Spleen (tissue), 11 donors: ENCODE measurements around the gene DLG2. TPM values are rescaled to one million over a fixed set of nuclear protein-coding genes. Genes with fewer than 3 reads are reported as not detected.

Source experiments
- DNase-seq: peaks from one replicate; pipeline ENCODE4 v3.0.0-alpha.2; 2020
- H3K27ac ChIP-seq, 8 donors: fragments of 200-600 bp; sonication (generic) in 7 of 8; 1 replicate in 4 of 8; 2 replicates in 4 of 8; pipeline versions ENCODE4 v1.5.0 to v1.8.0; 2016 to 2021; ENCODE audit warnings: inconsistent platforms in 4 of 8, mild to moderate bottlenecking in 4 of 8, moderate library complexity in 1 of 8
- H3K27me3 ChIP-seq, 7 donors: fragments of 200-600 bp; sonication (generic) in 6 of 7; replicated peaks in 1 of 7; 1 replicate in 4 of 7; 2 replicates in 3 of 7; pipeline versions ENCODE4 v1.5.0 to v1.8.0; 2016 to 2021; ENCODE audit warnings: inconsistent platforms in 3 of 7, mild to moderate bottlenecking in 1 of 7
- H3K36me3 ChIP-seq, 6 donors: fragments of 200-600 bp; sonication (generic) in 5 of 6; 1 replicate in 4 of 6; 2 replicates in 2 of 6; pipeline versions ENCODE4 v1.5.0 to v1.8.0; 2016 to 2021; ENCODE audit warnings: inconsistent platforms in 2 of 6
- H3K4me1 ChIP-seq, 6 donors: fragments of 200-600 bp; sonication (generic) in 5 of 6; 1 replicate in 3 of 6; 2 replicates in 3 of 6; pipeline versions ENCODE4 v1.5.0 to v1.8.0; 2016 to 2021; ENCODE audit warnings: inconsistent platforms in 3 of 6
- H3K4me3 ChIP-seq, 8 donors: fragments of 200-600 bp; sonication (generic) in 7 of 8; 1 replicate in 4 of 8; 2 replicates in 4 of 8; pipeline versions ENCODE4 v1.5.0 to v1.8.0; 2016 to 2021; ENCODE audit warnings: inconsistent platforms in 4 of 8, mild to moderate bottlenecking in 4 of 8, moderate library complexity in 2 of 8
- H3K9me3 ChIP-seq, 8 donors: fragments of 200-600 bp; sonication (generic) in 7 of 8; 1 replicate in 4 of 8; 2 replicates in 4 of 8; pipeline versions ENCODE4 v1.5.0 to v1.8.0; 2016 to 2021; ENCODE audit warnings: inconsistent platforms in 4 of 8
- CTCF ChIP-seq, 11 experiments: fragments of 200-600 bp in 7 of 11; fragments of 450-650 bp in 4 of 11; sonication (generic) in 4 of 11; IDR thresholded peaks in 8 of 11; conservative IDR thresholded peaks in 3 of 11; 1 replicate in 7 of 11; 2 replicates in 4 of 11; pipeline versions ENCODE4 v1.4.0 to v1.8.0; 2016 to 2021; ENCODE audit warnings: antibody characterized with exemption in 11 of 11, inconsistent platforms in 4 of 11, mild to moderate bottlenecking in 1 of 11
- POLR2A ChIP-seq, 3 donors: fragments of 450-650 bp; IDR thresholded peaks; one replicate each; pipeline ENCODE4 v1.5.1; 2017; ENCODE audit warnings: antibody characterized with exemption in 3 of 3, mild to moderate bottlenecking in 1 of 3
- POLR2AphosphoS5 ChIP-seq, 3 donors: sonication (generic); formaldehyde crosslinking; IDR thresholded peaks; one replicate each; pipeline ENCODE4 v1.5.1; 2017; ENCODE audit warnings: antibody characterized with exemption in 3 of 3
- WGBS, 5 donors: extraction: QIAGEN DNeasy Blood & Tissue Kit in 3 of 5; methylation state at CpG; one replicate each; pipeline versions ENCODE4 v1.1.5 to v1.1.7; 2013 to 2018; 5-methylcytosine and 5-hydroxymethylcytosine counted together
- intact Hi-C: fragments of 100-400 bp; cut with DNase I; formaldehyde crosslinking; loops from one replicate; pipeline ENCODE4 v1.15.0; 2023; ENCODE audit warnings: low total_unique reads
- polyA plus RNA-seq, 3 donors: library from polyadenylated mRNA; stranded (reverse); fragments of 200-250 nt; gene quantifications; one replicate each; pipeline ENCODE4 v1.2.1, GENCODE V29; 2013
- total RNA-seq, 7 donors: library from RNA; depleted of rRNA in 3 of 7; stranded (reverse); fragments of >200 nt in 3 of 7; fragmentation: NEBNext Ultra II Directional in 4 of 7; extraction: Animal tissue kit (Norgen Biotek cat#: 25700) in 4 of 7; gene quantifications; one replicate each; pipeline versions ENCODE4 v1.1.0 to v1.2.1, GENCODE V29; 2016 to 2021
- donor health status: healthy with polysubstance abuse.
- donor health status: DM: no; HTN: no; CAD: no; lungs with moderate emphysema.
- donor health status: DM: no; HTN: no; CAD: no.
- donor health status: Bipolar disorder and iron deficiency.
- donor health status: healthy.
- donor health status: DM: no; HTN: no; CAD: no.
- donor health status: DM: yes; HTN: yes; CAD: no.

Gene DLG2
- total and polyA plus RNA-seq, 10 donors, result 0.43 to 12.7 (median 7.9) TPM

GRCh38 chr11:84496122-84496521 lies 1131.0 kb downstream of the DLG2 start:
- no peak overlapping the region for H3K27ac ChIP-seq
- no peaks in the 10 kb centered on the region for H3K4me1 ChIP-seq
- no peak overlapping the region for H3K4me3 ChIP-seq
- WGBS, 5 donors, result 71 to 82% (median 76%) methylated on average over 2 of the region's 2 CpGs
- intact Hi-C loops, result no loop called here
- no peaks in the 10 kb centered on the region for H3K9me3 ChIP-seq
- TF ChIP-seq CTCF (IDR thresholded peaks at IDR 0.05 in 8 of 11, conservative IDR thresholded peaks at IDR 0.05 in 3 of 11) (no peak), POLR2A (IDR thresholded peaks at IDR 0.05) (no peak), POLR2AphosphoS5 (IDR thresholded peaks at IDR 0.05) (no peak)
- no peaks in the 10 kb centered on the region for H3K36me3 ChIP-seq
- H3K27me3 ChIP-seq, result no peaks in the 10 kb centered on the region
- no peak for DNase-seq

GRCh38 chr11:84480131-84480530 lies 1147.0 kb downstream of the DLG2 start:
- Histone ChIP-seq H3K27me3 (no peaks in the 10 kb centered on the region), H3K27ac (no peak overlapping the region), H3K36me3 (no peaks in the 10 kb centered on the region), H3K9me3 (no peaks in the 10 kb centered on the region), H3K4me1 (no peaks in the 10 kb centered on the region), H3K4me3 (no peak overlapping the region)
- DNase-seq, result no peak
- TF ChIP-seq CTCF (IDR thresholded peaks at IDR 0.05 in 8 of 11, conservative IDR thresholded peaks at IDR 0.05 in 3 of 11) (no peak), POLR2A (IDR thresholded peaks at IDR 0.05) (no peak), POLR2AphosphoS5 (IDR thresholded peaks at IDR 0.05) (no peak)
- 60 to 73% (median 66%) methylated on average over 4 of the region's 4 CpGs for WGBS, 5 donors
- intact Hi-C loops, result no loop called here

GRCh38 chr11:84476581-84476980 lies 1150.6 kb downstream of the DLG2 start:
- Histone ChIP-seq H3K9me3 (no peaks in the 10 kb centered on the region), H3K36me3 (no peaks in the 10 kb centered on the region), H3K27me3 (no peaks in the 10 kb centered on the region), H3K4me3 (no peak overlapping the region), H3K27ac (no peak overlapping the region), H3K4me1 (no peaks in the 10 kb centered on the region)
- DNase-seq, result no peak
- intact Hi-C loops, result no loop called here
- TF ChIP-seq CTCF (IDR thresholded peaks at IDR 0.05 in 8 of 11, conservative IDR thresholded peaks at IDR 0.05 in 3 of 11) (no peak), POLR2AphosphoS5 (IDR thresholded peaks at IDR 0.05) (no peak), POLR2A (IDR thresholded peaks at IDR 0.05) (no peak)

- Histone ChIP-seq H3K27me3 (no peaks in the 10 kb centered on the region), H3K36me3 (no peaks in the 10 kb centered on the region), H3K4me1 (no peaks in the 10 kb centered on the region), H3K9me3 (no peaks in the 10 kb centered on the region), H3K27ac (no peak overlapping the region), H3K4me3 (no peak overlapping the region)
- DNase-seq, result no peak
- no peak for TF ChIP-seq POLR2AphosphoS5 (IDR thresholded peaks at IDR 0.05)
- no peak for TF ChIP-seq POLR2A (IDR thresholded peaks at IDR 0.05)
- TF ChIP-seq CTCF (IDR thresholded peaks at IDR 0.05 in 8 of 11, conservative IDR thresholded peaks at IDR 0.05 in 3 of 11), result no peak
- intact Hi-C loops, result no loop called here
- 28 to 59% (median 51%) methylated on average over 1 of the region's 1 CpG for WGBS, 5 donors
These were observed 1155.6 kb downstream of the DLG2 start for GRCh38 chr11:84471501-84471900.
